K562 (cell line): ENCODE results near the gene SLC11A1. TPM values are rescaled to one million over a fixed set of nuclear protein-coding genes. Genes with fewer than 3 reads are reported as not detected.

Experiments
- ATAC-seq: fragments of 200-7000 bp; cut with Tn5 transposase; 3 replicates; pipeline ENCODE4 v1.9.1; 2020; ENCODE audit warnings: moderate library complexity
- BruUV-seq: library from RNA; stranded (reverse); fragments of 400-500 nt; replicated peaks from 2 replicates; lab custom pipeline; 2021; lab: Mats Ljungman, UMichigan
- CTCF ChIA-PET: fragments of 300-600 bp; formaldehyde crosslinking; extraction: SDS; loops from one replicate; lab custom pipeline; 2021; ENCODE audit warnings: low intra/inter-chr PET ratio; lab: Yijun Ruan, JAX
- POLR2A ChIA-PET: fragments of 300-600, 350-650 bp; sonication (Branson Sonifier 250); formaldehyde crosslinking; extraction: SDS; loops from one replicate; lab custom pipeline; 2021; ENCODE audit warnings: antibody characterized with exemption, inconsistent platforms; lab: Yijun Ruan, JAX
- DNase-seq, 4 experiments: peaks; one replicate each; pipeline versions ENCODE4 v3.0.0 to v3.0.0-alpha.2; 2011 to 2018; ENCODE audit warnings: low spot score in 3 of 4, mixed read lengths in 3 of 4; ENCODE audit errors: extremely low read depth in 1 of 4
- FAIRE-seq: peaks from 2 replicates; lab custom pipeline; 2011; peaks lifted over from hg19 to GRCh38; lab: Jason Lieb, UNC
- H2AFZ ChIP-seq: 2 replicates; pipeline ENCODE4 v1.6.0; 2011; ENCODE audit warnings: low read depth, low read length, control low read depth, inconsistent platforms
- H3K27ac ChIP-seq: fragments of 200-600 bp; 3 replicates; pipeline ENCODE4 v1.8.0; 2011; ENCODE audit warnings: low read depth, mild to moderate bottlenecking, control low read depth, inconsistent platforms, low read length, moderate library complexity, mixed read lengths; ENCODE audit errors: extremely low read depth
- H3K27me3 ChIP-seq, 2 experiments: fragments of 300-600 bp in 1 of 2; 2 replicates in 1 of 2; 3 replicates in 1 of 2; pipeline versions ENCODE4 v1.6.0 to v1.8.0; 2011; ENCODE audit warnings: inconsistent platforms in 2 of 2, low read length in 2 of 2, mild to moderate bottlenecking in 1 of 2, mixed read lengths in 1 of 2, moderate library complexity in 1 of 2; ENCODE audit not compliant: control insufficient read depth in 2 of 2, insufficient read depth in 2 of 2
- H3K36me3 ChIP-seq: fragments of 300-600 bp; 3 replicates; pipeline ENCODE4 v1.8.0; 2011; ENCODE audit warnings: mild to moderate bottlenecking, low read length, inconsistent platforms; ENCODE audit not compliant: control insufficient read depth, insufficient read depth
- H3K4me1 ChIP-seq, 2 experiments: fragments of 200-600 bp in 1 of 2; replicated peaks in 1 of 2; 2 replicates in 1 of 2; 3 replicates in 1 of 2; pipeline versions ENCODE4 v1.5.1 to v1.8.0; 2011; ENCODE audit warnings: inconsistent platforms in 2 of 2, low read length in 2 of 2, mild to moderate bottlenecking in 1 of 2, mixed read lengths in 1 of 2, moderate library complexity in 1 of 2; ENCODE audit not compliant: control insufficient read depth in 2 of 2, insufficient read depth in 2 of 2
- H3K4me2 ChIP-seq: 2 replicates; pipeline ENCODE4 v1.6.1; 2011; ENCODE audit warnings: low read length, control low read depth, inconsistent platforms, mixed read lengths; ENCODE audit not compliant: insufficient read depth
- H3K4me3 ChIP-seq: fragments of 200-600 bp; sonication (generic), shearing (Covaris generic); 2 replicates; pipeline ENCODE4 v1.5.1; 2016; ENCODE audit warnings: control low read depth, inconsistent platforms
- H3K79me2 ChIP-seq: fragments of 200-600 bp; 3 replicates; pipeline ENCODE4 v1.8.0; 2011; ENCODE audit warnings: low read length, inconsistent platforms; ENCODE audit not compliant: control insufficient read depth, insufficient read depth
- H3K9ac ChIP-seq, 2 experiments: 2 replicates each; pipeline versions ENCODE4 v1.6.0 to v1.6.1; 2011; ENCODE audit warnings: low read depth in 2 of 2, low read length in 2 of 2, control low read depth in 1 of 2, inconsistent platforms in 1 of 2, mild to moderate bottlenecking in 1 of 2, mixed read lengths in 1 of 2; ENCODE audit not compliant: insufficient read depth in 1 of 2
- H3K9me1 ChIP-seq: one replicate; pipeline ENCODE4 v1.6.0; 2011; ENCODE audit warnings: inconsistent platforms, mild to moderate bottlenecking, low read length, moderate library complexity; ENCODE audit not compliant: control insufficient read depth, insufficient read depth
- H3K9me3 ChIP-seq: replicated peaks from 2 replicates; pipeline ENCODE4 v1.5.1; 2011; ENCODE audit warnings: low read depth, low read length, inconsistent platforms; ENCODE audit not compliant: control insufficient read depth, insufficient read depth
- H4K20me1 ChIP-seq: replicated peaks from 2 replicates; pipeline ENCODE4 v1.6.1; 2011; ENCODE audit warnings: low read length, inconsistent platforms, mixed read lengths; ENCODE audit not compliant: control insufficient read depth, insufficient read depth
- CBX3 ChIP-seq, 2 experiments: IDR thresholded peaks; 1 replicate in 1 of 2; 2 replicates in 1 of 2; pipeline ENCODE4 v1.6.1; 2012; ENCODE audit warnings: inconsistent platforms in 2 of 2, low read length in 2 of 2, borderline replicate concordance in 1 of 2, control low read depth in 1 of 2
- CREB3 ChIP-seq: fragments of 450-650 bp; conservative IDR thresholded peaks from 2 replicates; pipeline ENCODE4 v1.6.1; 2016; ENCODE audit warnings: missing genetic modification characterization, low read depth, mild to moderate bottlenecking, missing compliant biosample characterization, moderate library complexity
- NFE2L1 ChIP-seq: fragments of 450-650 bp; IDR thresholded peaks from 2 replicates; pipeline ENCODE4 v1.6.1; 2016; ENCODE audit warnings: missing genetic modification characterization, low read depth, mild to moderate bottlenecking, missing compliant biosample characterization, moderate library complexity, borderline replicate concordance
- POLR2AphosphoS5 ChIP-seq: IDR thresholded peaks from 2 replicates; pipeline ENCODE4 v1.6.1; 2011; ENCODE audit warnings: mild to moderate bottlenecking, low read depth, low read length, moderate library complexity; ENCODE audit not compliant: control insufficient read depth, insufficient read depth
- PRMT5 ChIP-seq: sonication (generic); formaldehyde crosslinking; IDR thresholded peaks from 2 replicates; pipeline ENCODE4 v1.5.0; 2020; ENCODE audit warnings: missing genetic modification reagents
- ZBTB11 ChIP-seq, 3 experiments: fragments of 200-800 bp in 1 of 3; fragments of 250-450 bp in 1 of 3; fragments of 450-650 bp in 1 of 3; sonication (Bioruptor Pico) in 1 of 3; sonication (Bioruptor generic) in 1 of 3; formaldehyde crosslinking in 1 of 3; IDR thresholded peaks; 2 replicates each; pipeline versions ENCODE4 v1.6.1 to v1.8.0; 2016 to 2022; ENCODE audit warnings: mild to moderate bottlenecking in 2 of 3, missing genetic modification characterization in 2 of 3, missing compliant biosample characterization in 1 of 3, moderate library complexity in 1 of 3
- ZFX ChIP-seq: sonication (generic); formaldehyde crosslinking; IDR thresholded peaks from 2 replicates; pipeline ENCODE4 v1.8.0; 2022; ENCODE audit warnings: mild to moderate bottlenecking, missing genetic modification reagents, moderate library complexity
- ZNF274 ChIP-seq: IDR thresholded peaks from 2 replicates; pipeline ENCODE4 v1.6.1; 2011; ENCODE audit warnings: low read depth, mild to moderate bottlenecking, low read length, moderate library complexity, borderline replicate concordance
- ZNF41 ChIP-seq: fragments of 250-450 bp; sonication (Bioruptor Pico); conservative IDR thresholded peaks from 2 replicates; pipeline ENCODE4 v1.4.0; 2020; ENCODE audit warnings: mild to moderate bottlenecking
- WGBS: fragments of 100-300 bp; shearing (Covaris generic); methylation state at CpG from one replicate; pipeline ENCODE4 v1.1.6; 2016; ENCODE audit warnings: low coverage, mixed read lengths; ENCODE audit not compliant: insufficient coverage; ENCODE audit errors: missing lambda C conversion rate; 5-methylcytosine and 5-hydroxymethylcytosine counted together
- in situ Hi-C: fragments of 300-500 bp; cut with MboI; formaldehyde crosslinking; loops from 4 replicates; pipeline ENCODE4 v1.15.0; 2018; ENCODE audit warnings: inconsistent platforms, mixed read lengths
- intact Hi-C: fragments of 100-400 bp; cut with micrococcal nuclease; formaldehyde crosslinking; loops from 2 replicates; pipeline ENCODE4 v1.14.2; 2022
- polyA plus RNA-seq, 8 experiments: library from polyadenylated mRNA; depleted of rRNA in 4 of 8; stranded (reverse) in 5 of 8; unstranded in 3 of 8; fragments of >200 nt; fragmentation: Nextera tagmentation in 2 of 8; fragmentation: Illumina TruSeq in 1 of 8; extraction: Ambion mirVana in 2 of 8; extraction: Trizol in 1 of 8; gene quantifications; 2 replicates each; pipeline versions ENCODE4 v1.2.1 to v1.2.3, GENCODE V29; 2011 to 2014; ENCODE audit warnings: inconsistent platforms in 1 of 8, missing spikeins in 1 of 8
- total RNA-seq, 7 experiments: library from RNA; depleted of rRNA in 6 of 7; stranded (reverse); fragments of >200 nt in 6 of 7; fragmentation: Illumina TruSeq in 2 of 7; extraction: Trizol in 2 of 7; gene quantifications; 2 replicates each; pipeline versions ENCODE4 v1.2.1 to v1.2.3, GENCODE V29; 2011 to 2021; ENCODE audit warnings: low replicate concordance in 1 of 7

The SLC11A1 gene
- total and polyA plus RNA-seq, 9 of the 15 experiments (the other 6 are each of a cell fraction or from before 2014, with no cell fraction given): 0.35 to 1.6 (median 0.65) TPM

DNA sequence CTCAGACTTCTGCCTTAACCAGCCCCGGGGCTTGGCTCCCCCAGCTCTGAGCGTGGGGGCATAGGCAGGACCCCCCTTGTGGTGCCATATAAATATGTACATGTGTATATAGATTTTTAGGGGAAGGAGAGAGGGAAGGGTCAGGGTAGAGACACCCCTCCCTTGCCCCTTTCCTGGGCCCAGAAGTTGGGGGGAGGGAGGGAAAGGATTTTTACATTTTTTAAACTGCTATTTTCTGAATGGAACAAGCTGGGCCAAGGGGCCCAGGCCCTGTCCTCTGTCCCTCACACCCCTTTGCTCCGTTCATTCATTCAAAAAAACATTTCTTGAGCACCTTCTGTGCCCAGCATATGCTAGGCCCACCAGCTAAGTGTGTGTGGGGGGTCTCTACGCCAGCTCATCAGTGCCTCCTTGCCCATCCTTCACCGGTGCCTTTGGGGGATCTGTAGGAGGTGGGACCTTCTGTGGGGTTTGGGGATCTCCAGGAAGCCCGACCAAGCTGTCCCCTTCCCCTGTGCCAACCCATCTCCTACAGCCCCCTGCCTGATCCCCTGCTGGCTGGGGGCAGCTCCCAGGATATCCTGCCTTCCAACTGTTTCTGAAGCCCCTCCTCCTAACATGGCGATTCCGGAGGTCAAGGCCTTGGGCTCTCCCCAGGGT lies 23.1 kb downstream of the SLC11A1 start:
- Histone ChIP-seq H3K9me3 (no peaks in the 10 kb centered on the region), H3K27me3 (no peaks in the 10 kb centered on the region), H3K27ac (peak overlapping the region; percentile 78)
- no peak for FAIRE-seq
- BruUV-seq: TSS peak; percentile 30
- TF ChIP-seq ZFX (CRISPR knock-in tag): 0 out of 2 replicates have a peak, but pooled peaks have one; percentile 19
- TF ChIP-seq ZBTB11 (CRISPR knock-in tag; IDR thresholded peaks at IDR 0.05): no peak
- TF ChIP-seq CBX3 (IDR thresholded peaks at IDR 0.05; ENCODE audit: borderline replicate concordance in 1 of 2, low read length in 2 of 2): no peak
- TF ChIP-seq POLR2AphosphoS5: 0 out of 2 replicates have a peak, but pooled peaks have one; percentile 35
- no peak for TF ChIP-seq ZNF41 (CRISPR knock-in tag)
- TF ChIP-seq PRMT5 (CRISPR knock-in tag): no peak
- no peak for TF ChIP-seq NFE2L1 (tag)
- no peak for TF ChIP-seq ZNF274
- no peak for TF ChIP-seq CREB3 (tag)
- TF ChIP-seq, all 486 proteins: peak for 2
- Histone ChIP-seq H3K4me2 (peak overlapping the region; percentile 80; the same call in 1 of the 2 replicates), H3K9ac (peak overlapping the region; percentile 27 to 88), H2AFZ (no peak overlapping the region), H3K4me3 (no peak overlapping the region), H3K4me1 (peaks cover 29 to 77% of the 10 kb centered on the region in 2 experiments; a peak in 4 of 5 replicates), H3K9me1 (no peaks in the 10 kb centered on the region), H3K79me2 (peaks cover 21% of the 10 kb centered on the region), H3K36me3 (peaks cover 46% of the 10 kb centered on the region; the same call in 2 of the 3 replicates), H4K20me1 (no peaks in the 10 kb centered on the region)
- in situ Hi-C loops (no loop called here), intact Hi-C loops (loop anchor here (5.0 to 10.0 kb wide), 2 partner anchors 47 to 240 kb away; no protein-coding TSS in a partner anchor)
- POLR2A ChIA-PET: interaction anchor here (0.6 to 2.8 kb wide), 4 partner anchors 9 to 98 kb away, joined by 3 to 7 read pairs (median 3); no protein-coding TSS in a partner anchor
- ATAC-seq (no peak), DNase-seq (no peak)
- CTCF ChIA-PET: no interaction called here
- WGBS: 70% methylated on average over 5 of the region's 8 CpGs
